HG02840 (cell line): ENCODE measurements around the gene OSBPL7.

ENCODE experiments used
- ATAC-seq: cut with Tn5 transposase; IDR thresholded peaks from one replicate; pipeline ENCODE4 v1.9.1; 2021; ENCODE audit warnings: mild to moderate bottlenecking, moderate library complexity, moderate number of reproducible peaks; ENCODE audit not compliant: unreplicated experiment, low FRiP score

OSBPL7 gene

DNA sequence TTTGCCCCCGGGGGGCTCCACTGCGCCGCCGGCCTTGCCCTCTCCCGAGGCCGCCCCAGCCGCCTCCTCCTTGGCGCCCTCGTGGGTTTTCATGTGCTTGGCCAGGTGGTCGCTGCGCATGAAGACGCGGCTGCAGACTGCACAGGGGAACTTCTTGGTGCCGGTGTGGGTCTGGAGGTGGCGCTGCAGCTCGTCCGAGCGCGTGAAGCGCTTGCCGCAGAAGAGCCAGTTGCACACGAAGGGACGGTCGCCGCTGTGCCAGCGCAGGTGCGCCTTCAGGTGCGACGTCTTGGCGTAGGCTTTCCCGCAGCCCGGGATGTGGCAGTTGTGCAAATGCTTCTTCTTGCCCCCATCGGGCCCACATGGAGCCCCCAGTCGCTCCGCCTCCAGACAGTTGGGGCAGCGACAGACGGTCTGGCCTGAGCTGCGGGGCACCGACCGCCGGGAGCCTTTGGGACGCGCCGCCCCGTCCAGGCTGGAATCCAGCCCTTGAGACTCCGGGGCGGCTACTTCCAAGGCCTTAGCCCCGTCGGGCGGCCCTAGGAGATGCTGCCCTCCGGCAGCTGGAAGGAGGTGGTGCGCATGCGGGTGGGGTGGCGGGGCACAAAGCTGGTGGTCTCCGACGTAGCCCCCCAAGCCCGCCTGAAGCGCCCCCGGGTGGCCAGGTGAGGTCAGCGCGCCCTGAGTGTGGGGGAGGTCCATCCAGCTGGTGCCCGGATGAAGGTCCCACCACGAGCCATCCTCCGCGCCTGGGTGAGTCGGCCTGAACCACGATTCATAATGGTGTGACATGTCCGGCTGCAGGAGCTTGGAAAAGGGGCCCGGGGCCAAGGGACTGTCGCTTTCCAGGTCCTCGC is 26.0 kb upstream of the OSBPL7 start:
- no peak for ATAC-seq

DNA sequence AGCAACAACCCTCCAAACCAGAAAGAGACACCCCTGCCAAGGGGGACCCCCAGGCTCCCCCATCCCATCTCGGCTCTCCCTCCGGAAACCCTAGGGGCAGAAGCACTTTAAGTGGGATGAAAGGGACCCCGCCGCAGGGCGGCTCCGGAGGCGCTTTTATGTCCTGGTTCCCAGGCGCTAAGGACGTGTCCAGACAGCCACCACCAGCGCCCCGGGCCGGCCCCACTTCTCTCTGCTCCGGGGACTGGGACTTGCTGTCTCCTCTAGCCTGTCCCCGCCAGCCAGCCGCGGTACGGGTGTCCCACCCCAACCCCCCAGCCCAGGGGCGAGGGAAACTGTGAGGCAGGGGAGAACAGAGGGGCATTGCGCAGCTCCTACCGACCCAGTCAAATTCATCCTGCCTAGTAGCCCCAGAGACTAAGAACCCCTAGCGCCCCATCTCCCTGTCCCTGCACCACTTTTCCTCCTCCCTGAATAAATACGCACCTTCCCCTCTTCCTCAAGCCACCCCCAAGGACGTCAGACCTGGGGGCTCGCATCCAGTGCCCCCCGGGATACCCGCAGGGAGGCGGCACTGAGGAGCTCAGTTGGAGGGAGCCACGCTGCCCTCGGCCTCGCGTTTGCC is 25.2 kb upstream of the OSBPL7 start:
- ATAC-seq, result no peak

DNA sequence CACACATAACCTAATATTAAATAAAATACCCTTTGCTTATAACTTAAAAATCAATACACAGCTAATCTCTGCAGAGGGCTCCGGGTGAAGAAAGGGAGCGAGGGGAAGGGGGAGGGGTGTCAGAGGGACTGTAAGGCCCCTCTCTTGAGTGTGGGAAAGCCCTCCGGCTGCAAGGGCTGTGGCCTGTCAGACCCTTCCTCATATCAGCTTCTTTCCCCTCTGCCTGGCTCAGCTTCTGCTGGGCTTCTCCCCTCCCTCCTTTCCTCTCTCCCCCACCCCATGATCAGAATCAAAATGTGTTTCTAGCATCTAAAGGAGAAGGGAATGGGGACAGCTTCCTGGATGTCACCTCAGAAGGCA is 24.1 kb upstream of the OSBPL7 start:
- no peak for ATAC-seq

DNA sequence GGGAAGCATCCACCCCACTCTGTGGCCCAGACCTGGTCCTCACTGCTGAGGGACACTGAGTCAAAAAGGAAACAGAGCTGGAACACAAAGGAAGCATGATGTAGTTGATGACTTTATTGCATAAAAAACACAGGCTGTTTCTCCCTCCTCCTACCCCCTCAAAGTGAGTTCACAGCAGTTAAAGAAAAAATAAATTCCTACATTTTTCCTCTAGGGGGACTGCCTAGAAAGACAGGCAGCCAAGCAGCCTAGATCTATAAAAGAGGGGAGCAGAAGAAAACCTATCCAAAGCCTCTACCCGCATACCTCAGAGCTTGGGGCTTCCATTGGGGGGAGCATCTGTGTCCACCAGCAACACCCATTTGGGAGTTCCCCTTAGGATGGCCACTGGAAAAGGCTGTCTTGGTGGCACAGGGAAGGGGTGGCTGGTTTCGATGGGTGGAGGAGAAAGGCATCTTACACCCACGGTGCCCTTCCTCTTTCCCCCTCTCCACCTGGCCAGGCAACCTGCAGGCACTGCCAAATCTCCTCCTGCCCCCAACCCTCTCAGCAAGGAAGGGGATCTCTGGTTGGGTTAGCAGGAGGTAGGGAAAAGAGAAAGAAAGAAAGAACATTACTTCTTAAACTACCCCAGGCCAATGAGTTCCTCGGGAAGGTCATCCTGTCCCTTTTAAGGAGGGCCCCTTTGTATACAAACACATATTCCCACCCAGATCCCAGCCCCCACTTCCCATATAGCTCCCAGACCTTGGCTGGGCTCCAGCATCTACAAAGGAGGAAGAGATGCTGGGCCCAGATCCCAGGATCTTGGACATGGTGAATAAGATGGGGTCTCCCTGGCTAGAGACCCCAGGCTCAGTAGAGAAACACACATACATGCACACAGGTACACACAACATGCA is 23.5 kb upstream of the OSBPL7 start:
- ATAC-seq, result no peak

DNA sequence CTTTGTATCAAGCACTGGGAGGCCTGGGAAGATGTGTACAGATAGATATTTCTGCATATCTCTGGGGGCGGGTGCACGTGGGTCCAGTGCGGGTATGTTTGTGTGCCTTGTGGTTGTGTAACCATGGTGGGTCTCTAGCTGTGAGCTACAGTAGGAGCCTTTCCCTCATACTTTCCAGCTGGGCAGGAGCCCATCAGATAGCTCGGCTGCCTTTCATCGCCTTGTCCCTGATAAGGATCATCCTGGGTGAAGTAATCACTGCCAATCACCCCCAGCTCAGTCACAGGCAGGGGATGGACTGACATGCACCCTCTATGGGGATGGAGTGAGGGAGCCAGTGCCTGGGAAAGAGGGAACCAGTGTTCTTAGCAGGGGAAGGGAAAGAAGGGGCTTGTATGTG is 22.6 kb upstream of the OSBPL7 start:
- no peak for ATAC-seq

DNA sequence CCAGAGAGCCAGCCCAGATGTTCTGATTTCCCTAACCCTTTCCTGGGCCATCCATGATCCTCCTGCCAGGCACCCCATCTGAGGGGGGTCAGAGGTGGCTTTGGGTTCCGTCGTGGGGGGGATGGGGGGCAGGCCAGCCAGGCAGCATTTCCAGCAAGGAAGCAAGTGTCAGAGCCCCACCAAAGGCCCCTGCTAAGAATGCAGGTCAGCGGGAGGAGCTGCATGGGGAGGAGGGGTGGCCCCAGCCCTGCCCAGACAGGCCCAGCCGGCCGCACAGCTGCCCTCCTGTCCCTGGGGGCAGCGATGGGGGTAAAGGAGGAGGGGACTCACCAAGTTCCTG is 21.8 kb upstream of the OSBPL7 start:
- ATAC-seq, result no peak

DNA sequence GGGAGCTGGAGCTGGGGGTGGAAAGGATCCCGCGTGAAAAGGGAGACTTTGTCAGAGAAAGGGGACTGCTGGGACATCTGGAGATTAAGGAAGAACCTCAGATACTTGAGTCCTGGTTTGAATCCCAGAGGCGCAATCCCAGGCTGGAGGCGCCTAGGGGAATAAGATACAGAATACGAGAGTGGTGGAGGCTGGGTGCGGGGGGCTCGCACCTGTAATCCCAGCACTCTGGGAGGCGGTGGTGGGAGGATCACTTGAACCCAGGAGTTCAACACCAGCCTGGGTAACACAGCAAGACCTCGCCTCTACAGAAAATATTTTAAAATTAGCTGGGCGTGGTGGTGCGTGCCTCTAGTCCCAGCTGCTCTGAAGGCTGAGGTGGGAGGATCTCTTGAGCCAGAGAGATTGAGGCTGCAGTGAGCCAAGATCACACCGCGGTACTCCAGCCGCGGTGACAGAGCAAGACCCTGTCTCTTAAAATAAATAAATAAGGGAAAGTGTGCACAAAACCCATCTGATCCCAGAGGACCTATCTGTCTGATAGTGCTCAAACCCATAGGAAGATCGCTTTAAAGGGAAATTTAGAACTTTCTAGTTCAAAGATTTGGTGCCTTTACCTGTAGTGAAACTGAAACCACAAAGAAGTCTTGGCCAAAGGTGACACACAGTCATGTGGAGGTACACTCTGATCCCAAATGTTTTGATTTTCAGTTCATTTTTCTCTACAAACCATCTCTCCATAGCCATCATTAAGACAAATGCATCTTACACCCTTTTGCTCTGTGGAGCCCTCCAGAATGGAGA is 20.1 kb upstream of the OSBPL7 start:
- ATAC-seq, result no peak

DNA sequence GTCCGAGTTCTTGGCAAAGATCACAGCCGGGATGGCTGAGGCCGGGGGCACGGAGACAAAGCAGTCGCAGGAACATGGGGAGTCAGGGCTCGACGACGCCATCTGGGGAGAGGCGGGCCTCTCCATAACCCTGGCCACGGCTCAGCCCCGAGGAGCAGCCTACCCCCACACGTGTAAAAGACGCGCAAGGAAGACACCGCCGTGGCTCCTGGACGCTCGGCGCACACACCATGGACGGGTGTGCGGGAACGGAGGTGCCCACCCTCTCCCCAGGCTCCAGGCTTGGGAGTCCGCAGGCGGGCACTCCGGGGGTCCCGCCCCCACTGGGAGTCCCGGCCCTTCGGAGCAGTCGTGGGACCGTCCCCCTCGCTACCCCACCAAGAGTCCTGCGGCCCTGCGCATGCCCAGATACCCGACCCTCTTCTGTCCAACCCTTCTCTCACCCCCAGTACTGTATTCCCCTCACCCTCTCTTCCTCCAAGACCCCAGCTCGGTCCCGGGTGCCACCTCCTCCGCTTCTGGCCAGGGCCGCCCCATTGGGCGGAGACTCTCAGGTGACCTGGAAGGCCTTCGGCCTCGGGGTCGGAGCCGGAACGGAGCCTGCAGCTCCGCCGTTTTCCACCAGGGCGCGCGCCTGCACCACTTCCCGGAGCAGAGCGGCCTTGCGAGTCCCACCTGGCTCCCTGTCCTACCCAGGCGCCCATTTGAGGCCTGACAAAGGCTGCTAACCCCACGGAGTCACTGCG is 19.3 kb upstream of the OSBPL7 start, which contains the start of gene SCRN2:
Gene SCRN2, minus strand, starts transcription at position 532 of the 746 bp plus-strand sequence. Its CDS starts 430 bp downstream, at position 102.
- ATAC-seq, result peak; percentile 64

DNA sequence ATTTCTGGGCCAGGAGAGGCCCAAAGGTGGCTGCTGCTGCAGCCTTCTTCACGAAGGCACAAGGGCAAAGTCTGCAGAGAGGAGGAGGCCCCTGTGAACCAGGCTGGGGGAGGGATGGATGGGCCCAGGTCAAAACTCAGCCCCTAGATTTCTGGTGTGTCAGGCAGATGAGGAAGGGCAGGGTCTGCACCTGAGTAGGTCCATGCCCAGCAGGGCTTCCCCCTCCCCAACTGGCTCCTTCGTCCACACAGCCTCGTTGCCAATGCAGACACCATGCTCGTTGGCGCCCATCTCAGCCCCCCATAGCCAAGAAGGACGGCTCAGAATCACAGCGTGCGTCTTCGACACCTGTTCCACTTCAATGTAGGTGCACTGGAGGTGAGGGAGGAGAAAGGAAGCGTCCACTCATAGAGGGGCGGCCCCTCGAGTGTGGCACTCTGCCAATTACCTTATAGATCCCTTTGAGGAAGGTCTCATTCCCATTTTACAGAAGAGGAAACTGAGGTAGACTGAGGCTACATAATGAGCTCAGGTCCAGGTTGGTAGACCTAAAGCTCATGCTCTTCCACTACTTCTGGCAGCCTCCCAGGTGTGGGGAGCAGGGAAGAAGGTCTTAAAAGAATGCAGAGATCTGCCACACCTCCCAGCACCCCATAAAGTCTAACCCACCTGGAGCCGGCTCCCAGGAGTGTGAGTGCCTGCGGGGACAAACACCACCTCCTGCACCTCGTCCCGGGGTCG is 18.6 kb upstream of the OSBPL7 start:
- no peak for ATAC-seq

DNA sequence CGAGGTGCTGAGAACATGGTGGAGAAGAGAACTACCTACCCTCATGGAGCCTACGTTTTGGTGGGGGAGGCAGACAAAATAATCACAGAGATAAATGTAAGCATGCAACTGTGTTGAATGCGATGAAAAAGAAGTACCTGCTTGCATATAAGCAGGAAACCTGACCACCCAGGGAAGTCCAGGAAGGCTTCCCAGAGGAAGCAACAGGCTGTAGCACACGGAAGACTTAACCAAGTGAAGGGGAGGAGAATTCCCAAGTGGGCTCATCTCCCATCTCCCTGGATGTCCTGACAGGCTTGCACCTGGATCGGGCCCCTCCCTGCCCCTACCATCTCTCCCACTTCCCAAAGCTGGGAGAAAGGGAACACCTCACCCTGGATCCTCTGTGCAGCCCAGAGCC is 17.5 kb upstream of the OSBPL7 start:
- ATAC-seq, result no peak

DNA sequence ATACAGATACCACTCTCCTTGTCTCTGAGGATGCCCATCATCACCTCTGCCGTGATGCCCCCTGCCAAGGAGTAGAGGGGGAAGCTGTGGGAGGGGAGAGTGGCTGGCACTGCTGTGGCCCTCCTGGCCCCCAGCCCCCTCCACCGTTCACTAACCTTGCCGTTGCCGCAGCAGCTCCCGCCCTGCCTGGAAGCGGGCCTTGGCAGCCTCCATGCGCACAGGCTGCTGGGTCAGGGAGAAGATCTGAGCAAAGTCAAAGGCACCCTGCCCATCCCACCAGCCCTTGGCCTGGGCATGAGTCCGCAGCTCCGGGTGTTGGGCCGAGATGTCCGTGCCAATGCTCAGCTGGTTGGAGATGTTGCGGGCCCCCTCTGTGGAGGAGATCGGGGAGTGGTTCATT is 17.0 kb upstream of the OSBPL7 start:
- no peak for ATAC-seq

DNA sequence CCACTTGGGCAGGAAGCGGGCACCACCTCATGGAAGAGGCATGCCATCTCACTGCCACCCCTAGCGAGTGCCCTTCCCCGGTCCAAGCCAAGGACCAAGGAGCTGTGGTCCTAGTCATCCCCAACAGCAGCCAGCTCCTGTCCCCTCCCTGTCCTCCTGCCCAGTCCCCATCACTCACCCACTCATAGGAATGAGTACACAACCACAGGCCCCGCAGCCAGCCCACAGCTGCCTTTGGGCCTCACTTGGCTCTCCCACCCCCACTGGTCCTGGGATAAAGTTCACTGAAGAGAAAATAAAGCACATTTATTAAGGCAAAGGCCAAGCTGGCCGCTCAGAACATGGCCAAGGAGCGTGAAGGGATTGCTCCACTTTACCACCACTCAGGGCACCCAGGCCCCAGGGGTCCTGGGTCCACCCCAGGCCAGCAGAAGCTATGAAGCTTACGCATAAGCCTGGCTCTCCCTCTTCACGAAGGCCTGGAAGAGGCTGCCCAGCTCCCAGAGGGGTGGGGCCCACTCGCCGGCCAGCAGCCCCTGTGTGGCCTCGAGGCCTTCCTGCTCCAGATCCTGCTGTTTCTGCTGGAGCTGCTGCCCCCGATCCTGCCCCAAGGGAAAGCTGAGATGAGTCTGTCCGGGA is 15.9 kb upstream of the OSBPL7 start:
- ATAC-seq, result no peak

DNA sequence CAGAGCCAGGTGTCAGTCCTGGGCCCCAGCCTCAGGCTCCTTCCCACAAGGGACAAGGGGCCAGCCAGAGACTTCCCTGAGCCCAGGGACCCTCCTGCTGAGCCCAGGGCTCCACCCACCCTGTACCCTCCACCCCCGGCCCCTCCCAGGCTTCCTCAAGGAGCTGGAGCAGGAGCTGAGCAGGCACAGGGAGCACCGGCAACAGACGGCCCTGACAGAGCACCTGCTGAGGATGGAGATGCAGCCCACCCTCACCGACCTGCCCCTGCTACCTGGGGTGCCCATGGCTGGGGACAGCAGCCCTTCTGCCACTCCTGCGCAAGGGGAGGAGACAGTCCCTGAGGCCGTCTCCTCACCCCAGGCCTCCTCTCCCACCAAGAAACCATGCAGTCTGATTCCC is 15.0 kb upstream of the OSBPL7 start:
- no peak for ATAC-seq

DNA sequence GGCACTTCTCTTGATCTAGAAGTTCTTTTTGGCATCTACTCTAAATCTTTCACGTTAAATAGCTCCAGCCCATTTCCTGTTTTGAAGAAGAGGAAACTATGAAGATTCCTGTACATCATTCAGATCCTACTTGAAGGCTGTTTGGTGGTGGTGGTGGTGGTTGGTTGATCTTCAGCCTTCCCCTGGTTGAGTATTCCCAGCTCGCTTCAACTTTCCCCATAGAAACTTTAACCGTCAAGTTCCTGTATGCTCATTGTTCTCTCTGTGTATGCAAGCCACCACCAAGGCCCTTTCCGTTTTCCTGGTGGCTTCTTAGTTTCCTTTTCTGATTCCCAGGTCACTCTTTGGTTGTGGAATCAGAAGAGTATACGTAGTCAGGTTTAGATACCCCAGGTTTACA is 13.2 kb upstream of the OSBPL7 start:
- ATAC-seq, result no peak

DNA sequence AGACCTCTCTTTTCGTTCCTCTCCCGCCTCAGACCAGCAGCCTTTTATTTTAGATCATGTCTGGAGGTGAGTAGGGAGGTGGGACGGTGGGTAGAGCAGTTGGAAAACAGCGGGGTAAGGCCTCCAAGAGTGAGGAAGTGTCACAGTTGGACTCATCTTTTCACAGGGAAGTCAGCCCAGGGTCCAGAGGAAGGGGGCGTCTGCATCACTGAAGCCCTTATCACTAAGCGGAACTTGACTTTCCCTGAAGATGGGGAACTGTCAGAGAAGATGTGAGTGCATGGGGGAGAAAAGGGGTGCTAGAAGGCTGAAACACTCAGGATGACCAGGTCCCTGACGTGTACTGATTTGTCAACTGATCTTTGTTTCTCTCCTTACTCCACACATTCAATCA is 10.3 kb upstream of the OSBPL7 start:
- no peak for ATAC-seq

DNA sequence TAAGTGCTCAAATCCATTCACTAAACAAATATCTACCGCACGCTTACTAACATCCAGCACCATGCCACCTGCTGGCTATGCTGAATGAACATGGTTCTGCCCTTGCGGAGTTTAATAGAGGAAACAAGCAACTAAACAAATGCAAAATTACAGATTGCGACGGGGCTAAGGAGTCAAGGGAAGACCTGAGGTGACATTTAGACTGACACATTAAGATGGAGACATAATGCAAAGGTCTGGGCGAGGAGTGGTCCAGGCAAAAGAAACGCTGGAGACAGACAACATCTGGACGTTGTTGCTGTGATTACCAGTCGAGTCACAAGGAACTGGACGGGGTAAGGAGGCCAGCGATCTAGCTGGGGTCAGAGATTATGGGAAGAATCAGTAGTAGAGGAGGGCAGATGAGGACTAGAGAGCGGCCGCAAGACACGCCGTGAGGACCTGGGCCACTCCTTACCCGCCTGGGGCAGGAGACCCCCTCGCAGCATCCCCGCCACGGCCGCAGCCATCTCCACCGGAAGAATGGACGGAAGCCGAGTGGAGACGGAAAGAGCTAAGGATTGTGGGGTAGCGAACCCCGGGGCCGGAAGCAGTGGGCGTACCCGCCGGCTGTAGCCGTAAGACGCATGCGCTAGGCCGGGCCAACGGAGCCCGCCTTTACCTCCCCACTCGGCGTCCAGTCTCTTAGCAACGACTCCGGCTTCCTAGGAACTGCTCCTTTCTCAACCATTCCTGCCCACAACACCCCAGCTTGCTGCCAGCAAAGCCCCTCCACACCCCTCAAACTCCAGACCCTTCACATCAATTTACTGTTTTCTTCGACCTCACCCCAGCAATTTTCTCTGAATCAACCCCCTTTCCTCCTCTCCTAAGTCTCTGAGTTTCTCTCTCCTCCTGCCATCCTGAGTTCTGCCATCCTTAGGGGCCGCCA is 9.7 kb upstream of the OSBPL7 start, which contains the start of the genes LRRC46 and MRPL10:
Gene LRRC46, plus strand, starts transcription at position 668 of the 931 bp plus-strand sequence. CDS start 320 bp downstream, outside the sequence.
Gene MRPL10, minus strand, starts transcription at position 539 of the 931 bp plus-strand sequence. Its CDS starts 30 bp downstream, at position 509.
- ATAC-seq, result peak; percentile 89

DNA sequence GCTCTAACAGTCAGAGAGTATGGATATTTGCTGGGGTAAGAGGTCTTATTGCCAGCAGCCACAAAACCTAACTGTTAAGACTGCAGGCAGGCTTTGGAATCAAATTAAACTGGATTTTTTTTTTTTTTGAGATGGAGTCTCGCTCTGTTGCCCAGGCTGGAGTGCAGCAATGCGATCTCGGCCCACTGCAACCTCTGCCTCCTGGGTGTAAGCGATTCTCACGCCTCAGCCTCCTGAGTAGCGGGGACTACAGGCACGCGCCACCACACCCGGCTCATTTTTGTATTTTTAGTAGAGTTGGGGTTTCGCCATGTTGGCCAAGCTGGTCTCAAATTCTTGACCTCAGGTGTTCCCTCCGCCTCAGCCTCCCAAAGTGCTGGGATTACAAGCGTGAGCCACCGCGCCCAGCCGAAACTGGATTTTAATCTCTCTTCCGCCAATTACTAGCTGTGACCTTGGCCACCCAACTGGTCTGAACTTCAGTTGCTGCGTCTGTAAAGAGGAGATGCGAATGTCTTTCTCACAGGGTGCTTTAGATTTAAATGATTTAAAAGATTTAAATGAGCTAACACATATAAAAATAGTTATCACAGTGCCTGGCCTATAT is 8.9 kb upstream of the OSBPL7 start:
- ATAC-seq, result no peak
